ENCODE measurements around the gene LGSN.
"Not testable (repeated sequence)": the region's sequence is repeated elsewhere in the genome, so short reads cannot be mapped to it uniquely, and the experiment has no call there.

Gene LGSN

GRCh38 chr6:63289269-63289872, 30.4 kb downstream of the LGSN start:
- H3K27ac Mint-ChIP-seq, result no peak overlapping the region
- no peak overlapping the region for H3K4me3 Mint-ChIP-seq
- no peak for ATAC-seq (ENCODE audit: low read depth)
- H3K4me1 Mint-ChIP-seq, result no peaks in the 10 kb centered on the region
- no peaks in the 10 kb centered on the region for H3K9me3 Mint-ChIP-seq
- DNase-seq (ENCODE audit: low spot score in 2 of 2), result no peak
- peaks cover 2% of the 10 kb centered on the region for H3K27me3 Mint-ChIP-seq
- no peaks in the 10 kb centered on the region for H3K36me3 Mint-ChIP-seq

GRCh38 chr6:63280639-63281180, 39.1 kb downstream of the LGSN start:
- no peaks in the 10 kb centered on the region for H3K4me1 Mint-ChIP-seq

GRCh38 chr6:63278916-63279315, 40.9 kb downstream of the LGSN start:
- Mint-ChIP-seq H3K27ac (no peak overlapping the region), H3K36me3 (no peaks in the 10 kb centered on the region), H3K9me3 (no peaks in the 10 kb centered on the region), H3K27me3 (no peaks in the 10 kb centered on the region), H3K4me1 (no peaks in the 10 kb centered on the region), H3K4me3 (no peak overlapping the region)
- no peak for ATAC-seq (ENCODE audit: low read depth)
- no peak for DNase-seq (ENCODE audit: low spot score in 2 of 2)

More at GRCh38 chr6:63280639-63281180, 39.1 kb downstream of the LGSN start:
- no peaks in the 10 kb centered on the region for H3K9me3 Mint-ChIP-seq
- no peak overlapping the region for H3K4me3 Mint-ChIP-seq
- H3K27ac Mint-ChIP-seq, result no peak overlapping the region
- H3K36me3 Mint-ChIP-seq, result no peaks in the 10 kb centered on the region
- no peaks in the 10 kb centered on the region for H3K27me3 Mint-ChIP-seq
- DNase-seq (ENCODE audit: low spot score in 2 of 2) (no peak), ATAC-seq (ENCODE audit: low read depth) (no peak)

- H3K36me3 Mint-ChIP-seq, result no peaks in the 10 kb centered on the region
- no peaks in the 10 kb centered on the region for H3K27me3 Mint-ChIP-seq
- H3K27ac Mint-ChIP-seq, result no peak overlapping the region
- no peak overlapping the region for H3K4me3 Mint-ChIP-seq
- H3K9me3 Mint-ChIP-seq, result no peaks in the 10 kb centered on the region
- DNase-seq (ENCODE audit: low spot score in 2 of 2) (no peak), ATAC-seq (ENCODE audit: low read depth) (no peak)
- no peaks in the 10 kb centered on the region for H3K4me1 Mint-ChIP-seq
These were observed 43.8 kb downstream of the LGSN start for GRCh38 chr6:63275953-63276352.

- not testable (repeated sequence) for DNase-seq (ENCODE audit: low spot score in 2 of 2); H3K4me3 Mint-ChIP-seq; H3K4me1 Mint-ChIP-seq; H3K36me3 Mint-ChIP-seq; ATAC-seq (ENCODE audit: low read depth); H3K27ac Mint-ChIP-seq; H3K27me3 Mint-ChIP-seq; H3K9me3 Mint-ChIP-seq
These were observed 44.9 kb downstream of the LGSN start for GRCh38 chr6:63274795-63275430.

- ATAC-seq (ENCODE audit: low read depth), result no peak
These were observed 47.4 kb downstream of the LGSN start for GRCh38 chr6:63272397-63272796.

GRCh38 chr6:63269470-63269869, 50.3 kb downstream of the LGSN start:
- Mint-ChIP-seq H3K27me3 (no peaks in the 10 kb centered on the region), H3K9me3 (no peaks in the 10 kb centered on the region), H3K36me3 (no peaks in the 10 kb centered on the region), H3K4me3 (no peak overlapping the region), H3K4me1 (no peaks in the 10 kb centered on the region), H3K27ac (no peak overlapping the region)
- DNase-seq (ENCODE audit: low spot score in 2 of 2) (no peak), ATAC-seq (ENCODE audit: low read depth) (no peak)

More at GRCh38 chr6:63272397-63272796, 47.4 kb downstream of the LGSN start:
- Mint-ChIP-seq H3K4me3 (no peak overlapping the region), H3K27ac (no peak overlapping the region), H3K27me3 (no peaks in the 10 kb centered on the region), H3K36me3 (no peaks in the 10 kb centered on the region), H3K4me1 (no peaks in the 10 kb centered on the region), H3K9me3 (no peaks in the 10 kb centered on the region)
- DNase-seq (ENCODE audit: low spot score in 2 of 2), result no peak

- Mint-ChIP-seq H3K9me3 (no peaks in the 10 kb centered on the region), H3K36me3 (no peaks in the 10 kb centered on the region), H3K27me3 (no peaks in the 10 kb centered on the region)
These were observed 51.2 kb downstream of the LGSN start for GRCh38 chr6:63268574-63268973.

GRCh38 chr6:63267828-63268227, 52.0 kb downstream of the LGSN start:
- H3K9me3 Mint-ChIP-seq, result no peaks in the 10 kb centered on the region
- H3K36me3 Mint-ChIP-seq, result no peaks in the 10 kb centered on the region
- H3K27ac Mint-ChIP-seq, result no peak overlapping the region
- no peak for ATAC-seq (ENCODE audit: low read depth)
- DNase-seq (ENCODE audit: low spot score in 2 of 2), result no peak
- no peaks in the 10 kb centered on the region for H3K4me1 Mint-ChIP-seq
- H3K4me3 Mint-ChIP-seq, result no peak overlapping the region
- no peaks in the 10 kb centered on the region for H3K27me3 Mint-ChIP-seq

More at GRCh38 chr6:63268574-63268973, 51.2 kb downstream of the LGSN start:
- Mint-ChIP-seq H3K4me1 (no peaks in the 10 kb centered on the region), H3K27ac (no peak overlapping the region), H3K4me3 (no peak overlapping the region)
- DNase-seq (ENCODE audit: low spot score in 2 of 2) (no peak), ATAC-seq (ENCODE audit: low read depth) (no peak)

GRCh38 chr6:63267046-63267445, 52.7 kb downstream of the LGSN start:
- H3K9me3 Mint-ChIP-seq, result no peaks in the 10 kb centered on the region
- no peak overlapping the region for H3K4me3 Mint-ChIP-seq
- H3K4me1 Mint-ChIP-seq, result no peaks in the 10 kb centered on the region
- no peak for ATAC-seq (ENCODE audit: low read depth)
- no peak for DNase-seq (ENCODE audit: low spot score in 2 of 2)
- no peaks in the 10 kb centered on the region for H3K27me3 Mint-ChIP-seq
- H3K27ac Mint-ChIP-seq, result no peak overlapping the region
- H3K36me3 Mint-ChIP-seq, result no peaks in the 10 kb centered on the region

GRCh38 chr6:63263444-63263843, 56.3 kb downstream of the LGSN start:
- peaks cover 1% of the 10 kb centered on the region for H3K9me3 Mint-ChIP-seq
- H3K4me3 Mint-ChIP-seq, result no peak overlapping the region
- H3K27me3 Mint-ChIP-seq, result no peaks in the 10 kb centered on the region
- H3K27ac Mint-ChIP-seq, result no peak overlapping the region
- H3K36me3 Mint-ChIP-seq, result no peaks in the 10 kb centered on the region
- DNase-seq (ENCODE audit: low spot score in 2 of 2) (no peak), ATAC-seq (ENCODE audit: low read depth) (no peak)
- H3K4me1 Mint-ChIP-seq, result no peaks in the 10 kb centered on the region

- Mint-ChIP-seq H3K27ac (no peak overlapping the region), H3K36me3 (no peaks in the 10 kb centered on the region), H3K4me1 (no peaks in the 10 kb centered on the region), H3K4me3 (no peak overlapping the region), H3K27me3 (no peaks in the 10 kb centered on the region), H3K9me3 (peaks cover 1% of the 10 kb centered on the region)
- DNase-seq (ENCODE audit: low spot score in 2 of 2), result no peak
- ATAC-seq (ENCODE audit: low read depth), result no peak
These were observed 58.0 kb downstream of the LGSN start for GRCh38 chr6:63261820-63262219.

- Mint-ChIP-seq H3K4me1 (no peaks in the 10 kb centered on the region), H3K4me3 (no peak overlapping the region), H3K27ac (no peak overlapping the region), H3K9me3 (peaks cover 3% of the 10 kb centered on the region), H3K36me3 (no peaks in the 10 kb centered on the region), H3K27me3 (no peaks in the 10 kb centered on the region)
- ATAC-seq (ENCODE audit: low read depth), result no peak
- DNase-seq (ENCODE audit: low spot score in 2 of 2), result no peak
These were observed 60.6 kb downstream of the LGSN start for GRCh38 chr6:63259153-63259552.

- ATAC-seq (ENCODE audit: low read depth) (no peak), DNase-seq (ENCODE audit: low spot score in 2 of 2) (no peak)
- no peaks in the 10 kb centered on the region for H3K36me3 Mint-ChIP-seq
- no peak overlapping the region for H3K4me3 Mint-ChIP-seq
- H3K27ac Mint-ChIP-seq, result no peak overlapping the region
- H3K4me1 Mint-ChIP-seq, result no peaks in the 10 kb centered on the region
- H3K27me3 Mint-ChIP-seq, result no peaks in the 10 kb centered on the region
- peaks cover 2% of the 10 kb centered on the region for H3K9me3 Mint-ChIP-seq
These were observed 69.8 kb downstream of the LGSN start for GRCh38 chr6:63249875-63250482.
